NCI-H1417 treated with DMSO at 0.1 percent for 48 hours (cell line): ENCODE results near the gene TMED6.

ENCODE experiments used
- DNase-seq: peaks from one replicate; lab custom pipeline; 2025; lab: John Stamatoyannopoulos, UW

Gene TMED6

DNA sequence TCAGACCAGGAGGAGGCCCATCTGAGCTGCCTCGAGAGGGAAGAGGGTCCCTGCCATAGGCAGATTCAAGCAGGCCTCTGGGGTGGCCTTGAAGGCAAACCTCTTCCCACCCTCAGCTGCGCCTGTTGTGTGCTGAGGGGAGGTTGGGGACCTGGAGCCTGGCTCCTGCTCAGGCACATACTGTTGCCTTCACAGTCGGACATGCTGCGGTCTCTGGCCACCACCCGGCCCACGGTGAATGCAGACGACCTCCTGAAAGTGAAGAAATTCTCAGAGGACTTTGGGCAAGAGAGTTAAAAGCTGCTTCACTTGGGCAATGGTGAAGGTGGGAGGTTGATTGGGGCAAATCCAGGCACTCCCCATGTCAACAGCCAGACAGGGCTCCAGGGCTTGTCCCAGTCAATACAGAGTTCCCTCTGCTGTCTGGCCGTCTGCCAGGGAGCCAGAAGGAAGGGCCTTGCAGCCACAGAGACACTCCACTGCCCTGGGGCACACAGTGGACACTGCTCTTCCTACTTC is 27.5 kb downstream of the TMED6 start:
- no peak for DNase-seq

DNA sequence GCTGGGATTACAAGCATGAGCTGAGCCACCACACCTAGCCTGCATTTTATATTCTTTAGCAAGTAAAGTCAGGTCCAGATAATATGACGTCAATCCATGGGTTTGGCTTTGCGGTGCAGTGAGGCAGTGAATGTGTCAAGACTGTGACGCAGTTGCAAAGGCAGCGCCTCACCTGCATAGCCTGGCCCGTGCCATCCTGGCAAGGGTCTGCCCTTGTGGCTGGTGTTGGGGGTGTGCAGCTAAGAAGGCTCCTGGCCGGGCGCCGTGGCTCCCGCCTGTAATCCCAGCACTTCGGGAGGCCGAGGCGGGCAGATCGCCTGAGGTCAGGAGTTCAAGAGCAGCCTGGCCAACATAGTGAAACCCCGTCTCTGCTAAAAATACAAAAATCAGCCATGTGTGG is 28.2 kb downstream of the TMED6 start:
- DNase-seq: no peak

DNA sequence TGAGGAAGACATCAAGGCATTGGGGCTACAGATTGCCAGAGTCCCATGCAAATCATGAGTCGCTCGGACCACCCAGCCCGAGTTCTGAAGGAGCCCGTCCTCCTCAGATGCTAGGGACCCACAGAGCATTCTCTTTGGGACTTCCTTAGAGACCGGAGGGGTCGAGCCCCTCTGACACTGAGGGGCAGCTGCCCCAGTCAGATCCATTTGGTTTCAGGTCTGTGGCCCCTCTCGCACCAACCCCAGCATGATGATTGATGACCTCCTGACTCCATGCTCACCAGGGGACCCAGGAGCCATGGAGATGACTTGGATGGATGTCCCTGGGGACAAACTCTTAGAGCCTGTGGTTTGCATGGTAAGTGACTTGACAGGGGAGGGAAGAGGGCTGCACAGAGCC is 29.2 kb downstream of the TMED6 start:
- DNase-seq: no peak

DNA sequence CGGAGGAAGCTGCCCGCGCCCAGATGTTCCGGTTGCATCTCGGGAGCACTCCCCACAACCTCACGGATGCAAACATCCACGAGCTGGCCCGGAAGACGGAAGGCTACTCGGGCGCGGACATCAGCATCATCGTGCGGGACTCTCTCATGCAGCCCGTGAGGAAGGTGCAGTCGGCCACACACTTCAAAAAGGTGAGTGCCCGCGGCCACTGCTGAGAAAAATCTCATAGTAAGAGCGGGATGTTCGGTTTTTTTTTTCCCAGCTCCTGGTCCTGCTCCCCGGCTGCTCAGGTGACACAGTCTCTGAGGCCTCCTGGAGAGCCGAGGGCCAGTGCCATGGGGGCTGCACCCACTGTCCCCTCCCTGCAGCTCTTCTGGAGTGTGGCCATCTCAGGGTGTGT is 30.5 kb downstream of the TMED6 start:
- no peak for DNase-seq

DNA sequence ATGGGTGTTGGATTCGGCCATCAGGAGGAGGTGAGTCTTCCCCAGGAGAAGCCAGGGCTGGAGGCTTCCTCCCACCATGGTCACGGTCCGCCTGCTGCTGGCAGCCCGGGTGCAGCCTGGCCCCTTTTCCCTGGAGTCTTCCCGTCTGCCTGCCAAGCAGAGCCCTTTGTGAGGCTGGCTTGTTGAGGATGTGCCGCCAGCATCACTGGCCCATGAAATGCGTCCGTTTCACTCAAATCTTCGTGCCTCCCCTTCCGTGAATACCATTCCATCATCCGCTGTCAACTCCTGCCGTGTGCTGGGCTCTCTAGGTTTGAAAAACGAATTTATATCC is 30.9 kb downstream of the TMED6 start:
- no peak for DNase-seq

DNA sequence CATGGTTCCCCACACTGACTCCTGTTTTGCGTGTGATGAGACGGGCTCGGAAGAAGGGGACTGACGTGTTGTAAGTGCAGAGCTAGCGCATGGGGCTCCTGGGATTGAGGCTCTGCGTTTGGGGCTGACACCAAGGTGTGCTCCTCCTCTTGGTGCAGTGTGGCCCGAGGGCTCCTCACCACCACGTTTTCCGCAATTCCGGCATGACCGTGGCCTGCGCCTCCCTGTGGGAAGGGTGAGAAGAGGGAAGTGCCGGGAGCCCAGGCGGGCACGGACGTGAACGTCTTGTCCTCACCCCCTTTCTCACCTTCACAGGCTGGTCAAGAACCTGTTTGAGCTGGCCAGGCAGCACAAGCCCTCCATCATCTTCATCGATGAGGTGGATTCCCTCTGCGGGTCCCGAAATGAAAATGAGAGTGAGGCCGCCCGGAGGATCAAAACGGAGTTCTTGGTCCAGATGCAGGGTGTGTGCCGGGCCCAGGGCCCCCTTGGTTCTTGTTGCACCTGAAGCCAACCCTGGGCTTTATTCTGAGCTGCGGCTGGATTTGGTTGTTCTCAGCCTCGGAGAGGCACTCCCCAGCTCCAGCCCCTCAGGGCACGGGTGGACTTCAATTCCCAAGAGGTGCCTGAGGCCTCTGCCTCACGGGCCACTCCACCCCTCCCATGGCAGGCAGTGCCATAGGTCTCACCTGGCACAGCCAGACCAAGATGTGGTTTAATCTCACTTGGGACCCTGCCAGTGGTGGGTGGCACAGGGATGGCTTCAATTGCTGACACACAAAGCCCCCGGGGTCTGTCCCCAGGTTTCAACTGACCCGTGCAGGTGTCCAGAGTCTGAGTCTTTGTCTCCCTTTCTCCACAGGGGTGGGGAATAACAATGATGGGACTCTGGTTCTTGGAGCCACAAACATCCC is 31.5 kb downstream of the TMED6 start:
- no peak for DNase-seq

DNA sequence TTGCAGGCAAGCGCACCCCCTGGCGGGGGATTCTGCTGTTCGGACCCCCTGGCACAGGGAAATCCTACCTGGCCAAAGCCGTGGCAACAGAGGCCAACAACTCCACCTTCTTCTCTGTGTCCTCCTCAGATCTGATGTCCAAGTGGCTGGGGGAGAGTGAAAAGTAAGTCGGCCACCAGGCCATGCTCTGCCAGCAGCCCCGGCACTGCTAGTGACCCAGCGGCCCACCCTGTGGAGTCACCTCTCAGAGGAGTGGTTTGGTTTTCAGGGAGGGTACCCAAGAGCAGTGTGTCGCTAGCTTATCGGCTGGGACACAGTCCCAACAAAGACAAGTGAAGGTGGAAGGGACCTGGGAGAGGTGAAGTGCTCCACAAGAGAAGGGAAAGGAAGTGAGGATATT is 32.2 kb downstream of the TMED6 start:
- DNase-seq: no peak

DNA sequence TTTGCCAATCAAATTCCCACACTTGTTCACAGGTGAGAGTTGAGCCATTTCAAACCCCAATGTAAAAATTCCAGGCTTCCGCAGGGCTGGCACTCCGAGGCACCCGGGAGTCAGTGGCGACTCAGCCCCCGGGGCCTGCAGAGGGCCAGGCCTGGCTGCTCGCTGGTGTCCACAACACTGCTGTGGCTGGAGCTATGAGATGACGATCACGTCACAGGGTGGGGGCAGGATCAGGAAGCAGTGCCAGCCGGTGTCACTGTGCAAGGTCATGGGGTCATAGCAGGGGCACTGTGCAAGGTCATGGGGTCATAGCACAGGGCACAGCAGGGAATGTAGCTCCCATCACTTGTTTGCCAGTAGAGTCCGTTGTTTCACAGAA is 32.7 kb downstream of the TMED6 start:
- DNase-seq: no peak

DNA sequence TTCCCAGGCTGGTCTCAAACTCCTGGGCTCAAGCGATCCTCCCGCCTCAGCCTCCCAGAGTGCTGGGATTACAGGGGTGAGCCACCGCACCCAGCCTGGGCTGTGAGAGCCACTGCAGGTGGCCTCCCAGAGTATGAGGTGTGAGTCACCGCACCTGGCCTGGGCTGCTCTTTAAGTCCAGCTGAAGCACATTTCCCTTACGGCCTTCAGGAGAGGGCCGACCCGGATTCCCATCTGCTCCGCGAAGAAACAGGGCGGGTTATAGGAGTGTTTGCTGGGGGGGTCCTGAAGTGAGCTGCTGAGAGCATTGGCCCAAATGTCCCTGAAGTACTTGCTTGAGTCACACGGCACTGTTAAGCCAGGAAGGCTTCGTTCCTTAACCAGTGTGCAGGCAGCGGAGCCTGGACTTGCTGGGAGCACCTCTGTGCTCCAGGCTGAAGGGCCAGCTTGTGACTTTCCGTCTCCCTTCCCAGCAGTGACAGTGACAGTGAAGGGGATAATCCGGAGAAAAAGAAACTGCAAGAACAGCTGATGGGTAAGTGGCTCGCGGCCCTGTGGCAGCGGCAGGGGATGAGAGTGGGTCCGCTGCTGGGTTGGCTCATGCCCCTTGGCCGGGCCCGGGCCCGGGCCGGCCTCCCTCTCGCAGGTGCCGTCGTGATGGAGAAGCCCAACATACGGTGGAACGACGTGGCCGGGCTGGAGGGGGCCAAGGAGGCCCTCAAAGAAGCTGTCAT is 33.2 kb downstream of the TMED6 start:
- DNase-seq: no peak

DNA sequence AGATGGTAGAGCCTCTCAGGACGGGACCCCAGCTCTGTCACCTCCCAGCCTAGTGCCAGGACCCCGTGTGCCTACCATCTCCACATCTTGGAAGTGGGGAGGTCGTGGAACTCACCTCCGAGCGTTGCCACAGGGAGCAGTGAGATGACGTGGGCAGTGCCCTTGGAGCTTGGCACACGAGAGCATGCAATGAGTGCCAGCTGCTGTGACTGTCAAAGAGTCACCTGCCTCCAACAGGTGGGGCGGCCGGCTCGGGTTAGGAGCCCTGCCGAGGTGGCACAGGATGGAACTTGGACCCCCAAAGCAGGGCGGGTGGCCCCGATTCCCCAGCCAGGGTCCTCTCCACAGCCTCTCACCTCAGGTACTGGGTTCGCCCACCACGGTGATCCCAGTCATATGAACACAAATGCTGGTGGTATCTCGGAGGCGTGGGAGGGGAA is 35.0 kb downstream of the TMED6 start:
- no peak for DNase-seq

DNA sequence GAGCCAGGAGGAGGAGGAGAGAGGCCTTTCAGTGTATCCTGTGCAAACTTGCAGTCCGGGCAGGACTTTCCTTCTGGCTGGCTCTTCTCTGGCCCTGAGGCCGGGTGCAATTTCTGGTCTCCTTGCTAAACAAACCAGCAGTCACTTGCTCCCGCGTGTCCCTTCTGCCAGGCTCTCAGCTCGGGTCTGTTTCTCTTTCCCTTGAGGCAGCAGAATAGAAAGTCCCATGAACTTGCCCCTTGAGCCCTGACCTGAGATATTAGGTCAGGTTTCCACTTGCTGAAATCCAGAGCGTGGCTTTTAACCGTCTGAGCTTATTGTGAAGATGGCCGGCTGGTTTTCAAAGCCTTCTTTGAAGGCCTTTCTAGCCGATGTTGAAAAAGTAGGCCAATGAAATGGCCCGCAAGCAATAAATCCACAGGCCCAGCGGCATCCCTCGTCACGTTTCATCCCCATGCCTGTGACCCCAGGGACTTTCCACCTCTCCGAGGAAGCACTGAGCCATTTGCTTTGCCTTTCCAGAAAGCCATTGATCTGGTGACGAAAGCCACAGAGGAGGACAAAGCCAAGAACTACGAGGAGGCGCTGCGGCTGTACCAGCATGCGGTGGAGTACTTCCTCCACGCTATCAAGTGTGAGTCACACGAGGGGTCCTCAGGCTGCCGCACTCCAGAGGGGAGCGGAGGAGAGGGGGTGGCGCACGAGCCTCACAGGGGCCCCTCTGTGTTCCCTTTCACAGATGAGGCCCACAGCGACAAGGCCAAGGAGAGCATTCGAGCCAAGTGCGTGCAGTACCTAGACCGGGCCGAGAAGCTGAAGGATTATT is 35.9 kb downstream of the TMED6 start:
- no peak for DNase-seq

DNA sequence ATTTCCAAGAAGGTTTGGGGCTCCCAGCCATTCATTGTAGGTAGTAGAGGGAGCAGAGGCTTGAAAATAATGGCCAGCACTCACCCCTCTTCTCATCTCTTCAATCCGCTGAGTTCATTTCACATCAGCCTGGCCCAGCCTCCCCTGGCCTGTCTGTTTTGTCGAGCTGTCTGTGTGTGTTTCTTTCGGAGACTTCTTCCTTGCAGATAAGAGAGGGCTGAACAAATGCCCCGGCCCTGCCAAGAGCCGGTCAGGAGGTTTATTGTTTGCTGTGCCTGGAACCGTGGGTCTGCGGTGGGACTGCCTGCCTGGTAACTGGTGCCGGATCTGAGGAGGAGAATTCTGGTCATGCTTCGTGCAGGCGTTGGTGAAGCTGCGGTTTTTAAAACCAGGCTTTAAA is 37.1 kb downstream of the TMED6 start:
- no peak for DNase-seq

DNA sequence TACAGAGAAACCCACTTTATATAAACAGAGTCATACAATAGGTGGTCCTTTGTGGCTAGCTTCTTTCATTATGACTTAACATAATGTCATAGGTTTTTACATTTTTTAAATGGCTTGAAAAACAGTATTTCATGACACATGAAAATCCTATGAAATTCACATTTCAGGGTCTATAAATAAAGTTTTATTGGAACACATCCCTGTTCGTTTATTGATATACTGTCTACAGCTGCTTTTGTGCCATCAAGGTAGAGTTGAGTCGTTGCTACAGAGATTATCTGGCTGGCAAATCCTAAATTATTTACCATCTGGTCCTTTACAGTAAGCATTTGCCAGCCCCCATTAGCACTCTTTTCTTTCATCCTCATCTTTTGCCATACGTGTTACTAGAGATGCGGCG is 38.1 kb downstream of the TMED6 start:
- no peak for DNase-seq

DNA sequence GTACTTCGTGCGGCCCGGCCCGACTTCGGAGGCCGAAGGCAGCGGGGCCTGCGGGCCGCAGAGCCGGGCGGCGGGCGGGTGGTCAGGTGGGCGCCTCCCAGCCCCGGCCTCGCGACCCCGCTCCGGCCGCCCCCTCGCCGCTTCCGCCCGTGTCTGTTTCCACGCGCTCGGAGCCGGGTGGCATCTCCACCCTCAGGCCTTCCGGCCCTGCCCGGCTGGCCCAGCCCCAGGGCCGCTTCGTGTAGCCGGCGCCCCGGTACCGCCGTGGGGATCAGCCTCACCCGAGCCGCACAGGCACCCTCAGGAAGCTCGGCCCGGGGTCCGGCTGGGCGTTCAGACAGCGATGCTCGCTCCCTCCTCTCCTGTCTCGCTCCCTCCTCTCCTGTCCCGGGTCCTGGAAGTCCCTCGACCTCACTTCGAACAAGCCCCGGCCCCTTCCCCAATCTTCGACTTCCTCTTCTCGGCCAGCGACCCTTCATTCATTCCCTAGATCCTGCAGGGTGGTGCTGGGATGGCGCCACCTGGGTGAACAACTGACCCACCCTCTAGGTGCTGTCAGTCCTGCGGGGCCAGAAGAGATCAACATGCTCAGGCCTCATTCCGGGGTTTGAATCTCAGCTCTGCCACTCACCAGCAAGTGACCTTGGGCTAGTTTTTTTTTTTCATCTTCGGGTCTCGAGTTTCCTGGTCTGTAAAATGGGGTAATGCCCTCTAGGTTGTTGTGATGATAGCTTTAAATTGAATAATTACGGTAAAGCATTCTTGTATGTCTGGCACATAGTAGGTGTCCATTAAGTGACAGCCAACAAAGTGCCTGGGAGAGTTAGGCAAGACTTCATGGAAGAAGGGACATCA is 39.8 kb downstream of the TMED6 start:
- no peak for DNase-seq

DNA sequence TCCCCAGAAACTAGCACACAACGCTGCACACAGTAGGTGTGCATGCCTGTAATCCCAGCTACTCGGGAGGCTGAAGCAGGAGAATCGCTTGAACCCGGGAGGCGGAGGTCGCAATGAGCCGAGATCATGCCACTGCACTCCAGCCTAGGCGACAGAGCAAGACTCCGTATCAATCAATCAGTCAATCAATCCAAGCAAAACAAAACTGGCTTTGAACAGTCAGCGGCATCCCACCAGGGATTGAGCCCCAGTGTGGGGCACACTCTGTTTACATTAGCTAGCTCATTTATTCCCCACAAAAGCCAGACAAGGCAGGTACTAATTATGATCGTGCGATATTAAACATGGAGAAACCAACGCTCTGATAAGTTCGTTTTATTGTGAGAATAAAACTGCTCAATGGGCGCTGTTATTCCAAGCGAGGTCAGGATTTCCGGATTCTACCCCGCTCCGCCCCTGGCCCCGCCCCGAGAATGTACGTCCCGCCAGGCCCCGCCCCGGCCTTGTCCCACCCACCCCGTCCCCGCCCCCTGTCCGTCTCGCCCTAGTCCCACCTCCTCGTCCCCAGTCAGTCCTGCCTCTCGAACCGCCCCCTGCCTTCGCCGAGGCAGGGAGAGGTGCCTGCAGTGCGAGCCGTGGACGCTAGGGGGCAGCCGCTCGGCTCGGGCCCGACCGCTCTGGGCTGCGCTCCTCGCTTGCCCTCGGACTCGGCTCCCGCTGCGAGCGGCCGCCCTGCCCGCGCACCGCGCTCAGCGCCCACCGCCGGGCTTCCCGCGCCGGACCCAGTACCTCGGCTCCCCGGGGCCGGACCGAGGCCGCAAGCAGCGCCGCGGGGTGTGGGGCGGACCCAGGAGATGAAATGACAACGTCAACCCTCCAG is 40.7 kb downstream of the TMED6 start, which contains the start of gene VPS4A:
Gene VPS4A (plus strand): TSS at position 698 of the 880 bp plus-strand sequence. CDS start 162 bp downstream, at position 860.
- DNase-seq: peak; percentile 71

DNA sequence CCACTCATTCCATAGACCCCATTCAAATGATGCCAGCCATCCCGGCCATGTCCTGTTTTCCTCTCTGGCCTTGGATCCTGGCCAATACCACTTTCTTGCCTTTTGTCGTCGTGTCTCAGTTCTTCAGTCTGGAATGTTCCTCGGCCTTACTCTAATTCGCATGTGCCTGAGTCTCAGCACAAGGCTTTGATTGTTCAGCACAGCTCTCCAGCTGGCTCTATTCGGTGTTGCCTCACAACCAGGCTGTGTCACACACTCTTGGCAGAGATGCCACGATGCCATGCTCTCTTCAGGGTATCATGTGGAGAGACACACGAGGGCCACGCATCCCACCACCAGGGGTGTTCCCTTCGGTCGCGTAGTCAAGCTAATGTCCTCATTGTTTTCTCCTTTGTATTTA is 42.3 kb downstream of the TMED6 start:
- DNase-seq: no peak

DNA sequence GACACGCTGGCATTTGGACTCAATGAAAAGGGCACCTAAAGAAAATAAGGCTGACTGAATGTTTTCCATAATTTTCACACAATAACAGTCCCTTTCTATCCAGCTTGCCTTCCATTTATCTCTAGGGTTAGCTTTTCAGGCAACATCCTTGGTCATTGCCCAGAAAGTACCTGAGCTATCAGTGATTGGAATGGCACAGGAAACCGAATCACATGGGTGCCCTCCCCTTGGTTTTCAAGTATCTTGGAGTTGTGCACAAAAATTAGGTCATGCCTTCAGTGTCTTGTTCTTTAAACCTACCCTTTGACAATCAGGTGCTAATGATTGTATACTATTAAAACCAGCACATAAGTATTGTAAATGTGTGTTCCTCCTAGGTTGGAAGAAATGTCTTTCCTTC is 43.7 kb downstream of the TMED6 start:
- no peak for DNase-seq

DNA sequence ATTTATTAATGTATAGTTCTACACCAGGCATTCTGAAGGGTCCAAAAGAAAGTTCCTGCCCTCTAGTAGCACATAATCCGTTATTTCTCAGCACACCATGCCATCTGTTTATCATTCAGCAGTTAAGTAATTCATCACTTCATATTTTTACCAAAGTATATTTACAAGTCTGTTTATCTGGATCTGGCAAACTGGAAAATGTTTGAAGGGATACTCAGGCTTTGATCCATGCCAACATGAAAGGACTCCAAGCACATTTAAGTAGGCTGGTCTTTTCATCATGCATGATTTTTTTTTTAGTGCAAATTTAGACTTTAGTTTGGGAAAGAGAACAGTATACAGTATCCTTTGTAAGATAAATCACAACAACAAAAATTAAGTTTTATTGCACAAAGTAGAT is 44.5 kb downstream of the TMED6 start:
- no peak for DNase-seq

DNA sequence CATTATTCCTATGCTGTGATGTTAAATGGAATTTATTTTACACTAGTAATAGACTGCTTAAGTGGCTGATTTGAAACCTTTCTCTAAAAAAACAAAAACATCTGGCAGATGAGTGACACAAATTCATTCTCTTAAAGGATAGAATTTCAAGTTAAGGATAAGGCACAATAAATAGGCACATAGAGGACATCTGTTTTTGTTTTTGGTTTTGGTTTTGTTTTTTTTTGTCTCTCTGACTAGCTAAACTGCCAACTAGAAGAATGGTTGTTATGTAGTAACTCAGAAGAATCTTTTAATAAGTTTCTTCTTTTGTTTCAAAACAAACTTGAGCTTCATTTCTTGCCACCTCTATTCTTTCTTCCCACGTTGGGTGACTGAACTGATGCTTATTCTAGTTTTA is 45.6 kb downstream of the TMED6 start:
- no peak for DNase-seq

DNA sequence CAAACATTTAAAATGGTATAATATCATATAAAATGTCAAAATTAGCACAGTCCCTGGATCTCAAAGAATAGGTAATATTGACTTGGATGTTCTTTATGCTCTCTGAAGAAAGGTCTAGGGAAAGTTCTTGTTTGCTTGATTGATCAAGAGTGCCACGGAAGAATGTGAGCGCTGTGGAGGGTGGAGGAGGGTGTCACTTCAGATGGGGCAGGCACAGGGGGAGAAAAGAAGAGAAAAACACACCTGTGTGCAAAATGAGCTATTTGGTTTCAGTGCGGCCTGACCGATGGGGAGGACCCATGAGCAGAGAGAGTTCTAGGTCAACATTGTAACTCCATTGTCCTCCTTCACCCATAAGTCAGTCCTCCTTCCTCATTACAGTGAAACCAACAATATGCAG is 49.3 kb downstream of the TMED6 start:
- no peak for DNase-seq
